ENCODE results near the gene PLD6. TPM values are rescaled to one million over a fixed set of nuclear protein-coding genes. Genes with fewer than 3 reads are reported as not detected.

The PLD6 gene
- total RNA-seq, 1 experiment from 2014 or later: 15.5 TPM

GRCh38 chr17:17180141-17180603 lies 26.0 kb downstream of the PLD6 start:
- Histone ChIP-seq H3K36me3 (ENCODE audit: insufficient read depth, low read length, poor library complexity, severe bottlenecking) (peaks cover 85% of the 10 kb centered on the region), H3K4me3 (ENCODE audit: low read depth, low read length, poor library complexity, severe bottlenecking) (no peak overlapping the region), H3K27ac (ENCODE audit: low read depth, low read length, poor library complexity, severe bottlenecking) (no peak overlapping the region), H3K9me3 (ENCODE audit: low read depth, low read length, poor library complexity, severe bottlenecking) (no peaks in the 10 kb centered on the region), H3K27me3 (replicated peaks; ENCODE audit: insufficient read depth, low read depth, low read length, poor library complexity) (no peaks in the 10 kb centered on the region), H3K4me1 (ENCODE audit: insufficient read depth, low read length, poor library complexity, severe bottlenecking) (no peaks in the 10 kb centered on the region)
- ChIA-PET CTCF (no interaction called here), POLR2A (ENCODE audit: low non-redundant PET) (no interaction called here)
- DNase-seq (ENCODE audit: low spot score): no peak
- TF ChIP-seq EZH2 (IDR thresholded peaks at IDR 0.05; ENCODE audit: borderline replicate concordance, low read depth, low read length, poor library complexity, severe bottlenecking) (no peak), CTCF (conservative IDR thresholded peaks at IDR 0.05; ENCODE audit: low read depth, low read length) (no peak)
- BruUV-seq (replicated peaks): no TSS peak
- intact Hi-C loops (cut with micrococcal nuclease; ENCODE audit: unreplicated experiment): no loop called here

- intact Hi-C loops (cut with micrococcal nuclease; ENCODE audit: unreplicated experiment): no loop called here
- TF ChIP-seq CTCF (conservative IDR thresholded peaks at IDR 0.05; ENCODE audit: low read depth, low read length) (no peak), EZH2 (IDR thresholded peaks at IDR 0.05; ENCODE audit: borderline replicate concordance, low read depth, low read length, poor library complexity, severe bottlenecking) (no peak)
- peaks cover 83% of the 10 kb centered on the region for H3K36me3 ChIP-seq (ENCODE audit: insufficient read depth, low read length, poor library complexity, severe bottlenecking)
- no peak for DNase-seq (ENCODE audit: low spot score)
- no peak overlapping the region for H3K4me3 ChIP-seq (ENCODE audit: low read depth, low read length, poor library complexity, severe bottlenecking)
- no peaks in the 10 kb centered on the region for H3K27me3 ChIP-seq (replicated peaks; ENCODE audit: insufficient read depth, low read depth, low read length, poor library complexity)
- BruUV-seq (replicated peaks): no TSS peak
- ChIA-PET CTCF (no interaction called here), POLR2A (ENCODE audit: low non-redundant PET) (no interaction called here)
- no peaks in the 10 kb centered on the region for H3K4me1 ChIP-seq (ENCODE audit: insufficient read depth, low read length, poor library complexity, severe bottlenecking)
- no peak overlapping the region for H3K27ac ChIP-seq (ENCODE audit: low read depth, low read length, poor library complexity, severe bottlenecking)
- H3K9me3 ChIP-seq (ENCODE audit: low read depth, low read length, poor library complexity, severe bottlenecking): no peaks in the 10 kb centered on the region
Measured at GRCh38 chr17:17179371-17179827, 26.7 kb downstream of the PLD6 start.

- TF ChIP-seq EZH2 (IDR thresholded peaks at IDR 0.05; ENCODE audit: borderline replicate concordance, low read depth, low read length, poor library complexity, severe bottlenecking): no peak
- TF ChIP-seq CTCF (conservative IDR thresholded peaks at IDR 0.05; ENCODE audit: low read depth, low read length): no peak
- Histone ChIP-seq H3K36me3 (ENCODE audit: insufficient read depth, low read length, poor library complexity, severe bottlenecking) (peaks cover 84% of the 10 kb centered on the region), H3K4me1 (ENCODE audit: insufficient read depth, low read length, poor library complexity, severe bottlenecking) (no peaks in the 10 kb centered on the region), H3K9me3 (ENCODE audit: low read depth, low read length, poor library complexity, severe bottlenecking) (no peaks in the 10 kb centered on the region), H3K27me3 (replicated peaks; ENCODE audit: insufficient read depth, low read depth, low read length, poor library complexity) (no peaks in the 10 kb centered on the region), H3K4me3 (ENCODE audit: low read depth, low read length, poor library complexity, severe bottlenecking) (no peak overlapping the region), H3K27ac (ENCODE audit: low read depth, low read length, poor library complexity, severe bottlenecking) (no peak overlapping the region)
- CTCF ChIA-PET: no interaction called here
- no peak for DNase-seq (ENCODE audit: low spot score)
- no TSS peak for BruUV-seq (replicated peaks)
- intact Hi-C loops (cut with micrococcal nuclease; ENCODE audit: unreplicated experiment): no loop called here
- POLR2A ChIA-PET (ENCODE audit: low non-redundant PET): no interaction called here
Measured at GRCh38 chr17:17177176-17177575, 29.0 kb downstream of the PLD6 start.
